ENCODE measurements around the gene SIRPB2.

Gene SIRPB2

DNA sequence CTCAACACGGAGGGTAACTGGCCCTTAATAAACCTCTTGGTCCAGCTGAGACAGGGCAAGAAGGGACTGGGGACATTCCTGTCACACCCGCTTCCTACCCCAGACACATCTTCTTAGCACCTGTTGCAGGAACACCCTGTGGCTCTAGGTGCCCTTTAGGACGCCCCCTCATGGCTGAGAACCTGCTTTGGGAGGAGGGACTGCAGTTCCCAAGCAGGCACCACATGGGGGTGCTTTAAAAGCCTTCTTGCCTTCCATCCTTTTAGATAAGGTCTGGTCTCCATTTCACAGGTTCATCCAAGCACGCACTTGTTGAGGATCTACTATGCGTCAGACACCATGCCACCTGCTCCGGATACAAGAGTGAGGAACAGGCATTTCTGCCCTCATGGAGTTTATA, 51.2 kb downstream of the SIRPB2 start:
- peak; percentile 18 for DNase-seq (ENCODE audit: low read depth)

- DNase-seq (ENCODE audit: low read depth), result no peak
Measured at GRCh38 chr20:1438361-1438760, 52.9 kb downstream of the SIRPB2 start.

DNA sequence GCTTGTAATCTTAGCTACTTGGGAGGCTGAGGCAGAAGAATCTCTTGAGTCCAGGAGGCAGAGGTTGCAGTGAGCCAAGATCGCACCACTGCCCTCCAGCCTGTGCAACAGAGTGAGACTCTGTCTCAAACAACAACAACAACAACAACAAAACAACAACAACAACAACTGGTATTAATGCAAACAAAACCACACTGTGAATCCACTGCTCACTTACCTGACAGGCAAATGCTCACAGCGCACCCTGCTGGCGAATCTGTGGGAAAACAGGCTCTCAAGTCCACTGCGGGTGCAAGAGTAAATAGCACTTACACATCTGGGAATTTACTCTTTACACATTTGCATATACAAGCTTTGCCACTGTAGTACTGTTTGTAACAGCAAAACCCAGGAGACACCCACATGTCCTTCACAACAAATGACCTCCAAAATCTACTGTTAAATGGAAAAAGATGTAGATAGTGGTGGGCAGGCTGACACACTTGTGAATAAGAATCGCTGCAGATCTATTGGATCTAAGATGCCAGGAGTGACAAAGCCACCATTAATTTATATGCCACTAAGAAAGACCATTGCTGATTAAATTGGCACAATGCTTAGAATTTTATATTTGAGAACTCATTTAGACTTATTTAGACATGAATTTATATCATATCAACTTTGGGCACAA, 53.9 kb downstream of the SIRPB2 start:
- peak; percentile 78 for DNase-seq (ENCODE audit: low read depth)

GRCh38 chr20:1436263-1436662, 55.0 kb downstream of the SIRPB2 start:
- DNase-seq (ENCODE audit: low read depth), result no peak

DNA sequence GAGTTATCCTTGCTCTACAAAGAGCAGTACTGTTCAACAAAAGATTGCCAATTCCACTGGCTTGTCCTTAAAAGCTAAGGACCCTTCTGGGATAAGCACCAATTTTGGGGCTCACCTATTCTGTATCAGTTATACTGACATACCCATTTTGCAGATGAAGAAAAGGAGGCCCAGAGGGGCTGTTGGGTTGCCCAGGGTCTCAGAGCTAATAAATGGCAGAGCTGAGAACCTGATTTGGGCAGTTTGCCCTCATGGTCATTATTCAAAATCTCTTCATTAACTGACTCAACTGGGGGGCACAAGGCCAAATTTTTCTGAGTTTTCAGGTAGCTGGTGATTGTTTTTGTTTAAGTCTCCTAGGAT, 55.9 kb downstream of the SIRPB2 start:
- no peak for DNase-seq (ENCODE audit: low read depth)

DNA sequence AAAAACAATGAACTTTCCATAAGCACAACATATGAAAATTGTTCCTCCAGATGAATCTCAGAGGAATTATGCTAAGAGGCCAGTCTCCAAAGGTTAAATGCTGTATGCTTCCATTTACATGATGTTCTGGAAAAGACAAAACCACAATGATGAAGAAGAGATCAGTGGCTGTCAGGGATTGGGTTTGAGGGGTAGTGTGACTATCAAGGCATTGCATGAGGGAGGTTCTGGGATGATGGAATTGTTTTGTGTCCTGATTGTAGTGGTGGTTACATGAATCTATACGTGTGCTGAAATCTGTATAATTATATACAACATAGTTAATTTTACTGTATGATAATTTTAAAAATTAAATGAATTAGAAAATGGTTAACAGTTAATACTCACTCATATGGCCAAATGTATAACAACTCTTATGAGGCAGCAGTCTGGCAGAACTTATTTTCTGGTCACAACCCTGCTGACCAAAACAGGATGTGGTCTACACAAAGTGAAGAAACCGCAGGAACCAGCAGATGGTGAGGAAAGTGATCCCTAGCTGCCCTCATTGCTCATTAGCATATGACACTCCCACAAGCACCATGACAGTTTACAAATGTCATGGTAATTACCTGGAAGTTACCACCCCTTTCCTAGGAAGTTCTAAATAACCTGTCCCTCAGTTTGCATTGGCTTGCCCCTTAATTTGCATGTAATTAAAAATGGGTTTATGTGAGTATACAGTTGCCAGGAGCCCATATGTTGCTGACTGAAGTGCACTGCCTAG, 56.5 kb downstream of the SIRPB2 start:
- peak; percentile 96 for DNase-seq (ENCODE audit: low read depth)

GRCh38 chr20:1431158-1431557, 60.1 kb downstream of the SIRPB2 start:
- DNase-seq (ENCODE audit: low read depth), result no peak

DNA sequence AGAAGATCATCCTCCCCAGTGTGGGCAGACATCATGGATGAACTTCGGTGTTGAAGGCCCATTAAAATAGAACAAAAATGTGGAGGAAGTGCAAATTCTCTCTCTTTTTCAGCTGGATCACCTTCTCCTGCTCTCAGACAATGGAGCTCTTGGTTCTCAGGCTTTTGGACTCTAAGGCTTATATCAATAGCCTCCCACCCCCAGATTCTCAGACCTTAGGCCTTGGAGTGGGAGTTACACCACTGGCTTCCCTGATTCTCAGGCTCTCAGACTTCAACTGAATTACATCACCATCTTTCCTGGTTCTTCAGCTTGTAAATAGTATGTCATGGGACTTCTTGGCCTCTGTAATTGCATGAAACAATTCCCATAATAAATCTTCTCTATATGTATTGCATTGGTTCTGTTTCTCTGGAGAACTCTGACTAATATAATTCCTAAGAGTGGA, 61.2 kb downstream of the SIRPB2 start:
- peak; percentile 98 for DNase-seq (ENCODE audit: low read depth)

- DNase-seq (ENCODE audit: low read depth), result no peak
Measured at GRCh38 chr20:1429143-1429728, 62.0 kb downstream of the SIRPB2 start.

- peak; percentile 59 for DNase-seq (ENCODE audit: low read depth)
Measured at GRCh38 chr20:1427457-1428054, 63.7 kb downstream of the SIRPB2 start.

DNA sequence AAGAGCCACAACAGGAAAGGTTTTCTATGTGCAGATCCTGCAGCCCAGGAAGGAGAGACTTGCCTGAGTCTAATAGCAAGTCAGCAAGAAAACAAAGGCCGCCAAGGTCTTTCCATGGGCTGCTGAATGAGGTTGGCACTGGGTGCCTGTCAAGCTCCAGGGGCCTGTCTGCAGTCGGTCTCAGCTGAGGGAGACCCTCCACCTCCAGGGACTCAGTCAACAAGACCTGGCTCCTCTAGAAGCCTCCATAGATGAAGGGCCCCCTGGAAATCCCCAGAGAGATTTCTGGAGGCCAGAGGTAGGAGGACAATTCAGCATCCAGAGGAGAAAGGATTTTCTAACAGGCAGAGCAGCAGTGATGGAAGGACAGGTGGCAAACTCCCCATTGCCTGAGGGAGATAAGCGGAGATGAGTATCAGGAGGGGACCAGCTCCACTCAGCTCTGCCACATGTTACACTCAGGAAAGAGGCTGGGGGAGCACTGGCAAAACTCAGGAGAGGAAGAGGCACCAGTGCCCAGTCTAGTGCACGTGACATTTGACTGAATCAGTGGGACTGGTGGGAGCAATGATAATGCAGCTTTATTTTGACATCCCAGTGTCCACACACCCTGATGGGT, 64.9 kb downstream of the SIRPB2 start:
- DNase-seq (ENCODE audit: low read depth), result no peak
